M059J (cell line): Measurements from ENCODE around the gene HIRA. TPM values are rescaled to one million over a fixed set of nuclear protein-coding genes. Genes with fewer than 3 reads are reported as not detected.
"Not testable (repeated sequence)": the region's sequence is repeated elsewhere in the genome, so short reads cannot be mapped to it uniquely, and the experiment has no call there.

ENCODE experiments used
- DNase-seq: peaks from one replicate; pipeline ENCODE4 v3.0.0-alpha.2; 2012; ENCODE audit warnings: low read depth
- total RNA-seq: library from RNA; depleted of rRNA; stranded (reverse); fragments of >200 nt; shearing (Covaris generic); gene quantifications from 2 replicates; pipeline ENCODE4 v1.2.3, GENCODE V29; 2014

Gene HIRA
- total RNA-seq, 1 experiment from 2014 or later = 21.5 TPM

DNA sequence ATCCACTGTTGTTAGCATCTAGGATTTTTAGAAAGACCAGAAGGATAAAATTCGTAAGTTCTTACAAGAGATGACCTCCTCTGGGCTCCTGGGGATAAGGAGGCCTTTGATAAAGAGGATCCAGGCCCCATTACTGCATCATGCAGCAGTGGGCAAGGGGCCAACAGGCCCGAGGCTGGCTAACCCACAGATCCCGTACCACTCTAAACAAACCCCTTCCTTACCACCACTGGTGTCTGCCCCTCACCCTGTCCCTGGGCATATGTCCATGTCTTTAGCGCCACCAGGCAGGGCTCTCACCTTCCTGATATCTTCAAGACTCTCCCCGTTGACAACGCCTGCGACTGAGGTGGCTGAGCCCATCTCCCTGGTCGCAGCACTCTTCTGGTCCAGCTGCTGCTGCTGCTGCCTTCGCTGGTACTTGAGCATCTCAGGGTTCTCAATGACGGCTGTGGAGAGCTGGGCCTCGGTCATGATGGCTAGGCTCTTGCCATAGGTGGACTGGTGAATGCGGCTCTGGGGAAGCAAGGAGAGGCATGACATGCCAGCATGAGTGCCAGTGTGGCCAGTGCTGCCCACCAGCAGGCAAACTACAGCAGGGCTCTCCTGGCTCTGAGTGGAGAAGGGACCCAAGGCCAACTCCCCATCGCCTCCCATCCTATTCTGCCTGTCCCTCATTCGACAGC lies 46.2 kb downstream of the HIRA start:
- no peak for DNase-seq

DNA sequence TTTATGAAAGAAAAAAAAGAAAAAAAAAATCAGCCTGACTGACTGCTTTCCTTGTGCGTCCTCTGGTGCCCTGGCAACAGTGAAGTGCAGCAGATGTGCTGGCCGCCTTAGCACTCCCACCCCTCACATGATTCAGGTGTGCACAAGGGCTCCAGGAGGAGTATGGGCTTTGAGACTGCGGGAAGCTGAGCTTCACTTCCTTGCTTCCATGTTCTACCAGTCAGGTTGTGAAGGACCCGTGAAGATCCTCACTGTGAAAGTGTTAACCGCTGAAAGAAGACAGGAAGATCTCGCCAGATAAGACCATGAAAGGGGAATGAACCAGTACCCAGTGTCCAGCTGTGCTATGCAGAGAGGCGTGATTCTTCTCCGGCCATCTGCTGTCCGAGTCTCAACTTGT lies 48.2 kb downstream of the HIRA start:
- no peak for DNase-seq

DNA sequence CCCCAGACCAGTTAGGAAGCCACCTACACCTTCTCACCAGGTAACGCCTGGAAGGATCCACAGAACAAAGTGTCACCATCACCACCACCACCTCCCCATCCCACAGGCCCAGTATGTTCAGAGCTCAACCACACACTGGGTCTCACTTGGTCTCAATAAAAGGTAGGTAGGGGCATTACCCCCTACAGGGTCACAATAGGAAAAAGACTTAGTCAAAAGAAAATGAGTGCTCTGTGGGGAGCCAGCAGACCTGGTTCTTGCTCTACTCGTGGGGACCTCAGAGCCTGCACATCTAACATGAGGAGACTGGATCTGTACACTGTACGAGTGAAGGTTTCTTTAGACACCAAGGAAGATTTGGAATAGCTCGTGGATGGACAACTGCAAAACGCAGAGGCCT lies 49.3 kb downstream of the HIRA start:
- DNase-seq = no peak

DNA sequence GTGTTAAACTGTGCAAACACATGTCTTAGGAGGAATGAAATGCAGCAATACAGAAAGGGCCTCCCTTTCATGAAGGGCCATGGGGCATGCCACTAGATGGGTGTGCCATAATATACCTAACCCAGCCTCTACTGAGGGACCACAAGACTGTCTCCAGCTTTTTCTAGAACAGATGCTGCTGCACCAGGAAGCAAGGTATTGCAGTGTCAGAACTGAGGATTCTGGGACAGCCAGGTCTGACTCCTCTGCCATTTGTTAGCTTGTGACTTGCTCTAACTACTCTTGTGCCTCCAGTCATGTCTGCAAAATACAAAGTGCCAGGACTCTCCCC lies 53.2 kb downstream of the HIRA start:
- no peak for DNase-seq

DNA sequence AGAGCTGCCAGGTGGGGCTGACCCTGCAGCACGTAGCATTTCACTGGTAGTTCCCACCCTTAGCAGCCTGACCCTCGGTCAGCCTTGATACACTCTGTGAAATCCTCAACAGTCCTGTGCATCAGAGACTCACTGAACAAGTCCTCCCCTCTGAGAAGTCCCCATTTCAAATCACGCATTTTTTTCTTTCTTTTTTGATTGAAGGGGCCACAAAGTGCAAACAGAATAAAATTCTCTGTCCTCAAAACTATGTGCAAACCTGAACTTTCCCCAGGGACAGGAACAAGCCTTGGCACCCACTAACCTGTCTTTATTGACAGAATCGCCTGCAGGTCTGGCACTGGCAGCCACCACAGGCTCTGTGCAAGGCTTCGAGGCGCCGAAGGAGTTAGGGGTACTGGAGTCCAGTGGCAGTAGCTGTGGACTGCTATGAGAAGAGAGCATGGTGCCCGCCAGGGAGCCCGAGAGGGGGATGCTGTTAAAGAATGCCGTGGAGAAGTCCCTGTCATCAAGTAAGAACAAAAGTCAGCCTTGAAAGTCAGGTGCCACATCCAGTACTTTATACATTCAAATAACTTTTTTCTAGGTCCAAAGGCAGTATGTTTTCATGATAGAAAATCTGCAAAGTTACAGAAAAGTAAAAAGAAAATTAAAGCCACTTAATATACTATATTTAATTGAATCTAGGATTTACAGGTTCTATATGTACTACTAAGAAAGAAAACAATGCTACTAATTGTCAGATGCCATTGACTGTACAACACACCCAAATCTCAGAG lies 53.8 kb downstream of the HIRA start:
- DNase-seq = no peak

DNA sequence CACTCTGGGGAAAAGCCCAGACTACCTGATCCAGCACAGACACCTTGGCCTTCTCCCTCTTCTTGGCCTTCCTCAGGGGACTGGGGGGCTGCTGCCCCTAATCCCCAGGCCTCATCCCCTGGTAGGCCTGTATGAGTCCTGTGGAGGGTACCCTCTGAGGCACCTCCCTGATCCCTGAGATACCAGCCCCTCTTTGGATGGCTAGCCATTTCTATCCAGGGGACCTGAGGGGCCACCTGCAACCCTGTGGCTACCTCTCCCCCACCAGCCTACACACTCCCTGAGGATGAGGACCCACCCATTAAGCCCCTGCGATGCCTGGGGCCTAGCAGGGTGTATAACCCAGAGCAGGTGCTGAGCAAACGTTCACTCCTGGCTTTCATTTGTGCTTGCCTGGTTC lies 54.6 kb downstream of the HIRA start:
- DNase-seq = no peak

DNA sequence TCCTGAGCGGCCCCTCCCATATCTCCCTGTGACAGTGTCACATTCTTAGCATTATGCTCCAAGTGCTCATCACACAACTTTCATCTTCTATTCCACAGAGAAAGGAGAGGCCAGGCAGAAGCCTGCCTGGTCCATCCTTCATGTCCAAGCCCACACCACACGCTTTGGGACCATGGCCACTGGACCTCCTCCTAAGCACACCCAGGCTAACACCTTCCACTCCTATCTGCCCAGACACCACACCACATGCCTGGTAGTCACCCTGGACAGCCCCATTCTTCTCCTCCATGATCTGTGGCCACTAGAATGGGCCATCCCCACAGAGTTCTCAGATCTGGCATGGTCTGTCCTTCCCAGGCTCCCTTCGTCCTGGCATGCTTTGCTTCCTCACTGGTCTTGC lies 55.3 kb downstream of the HIRA start:
- no peak for DNase-seq

DNA sequence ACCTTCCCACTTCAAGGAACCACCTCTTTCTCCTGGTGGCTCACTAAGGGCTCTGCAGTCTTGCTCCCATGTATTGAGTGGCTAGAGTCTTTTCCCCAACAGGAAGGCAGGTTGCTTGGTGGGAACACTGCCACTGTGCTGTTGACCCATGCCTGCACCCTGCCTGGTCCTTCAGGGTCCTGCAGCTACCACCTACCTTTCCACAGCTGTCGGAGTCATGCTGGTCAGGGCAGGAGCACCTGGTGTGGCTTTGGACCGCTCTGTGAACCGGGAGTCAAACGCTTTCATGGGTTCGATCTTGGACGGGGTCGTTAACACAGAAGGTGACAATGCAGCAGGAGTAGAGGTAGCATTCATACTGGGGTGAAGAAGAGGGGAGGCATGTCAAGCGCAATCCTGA lies 56.1 kb downstream of the HIRA start:
- no peak for DNase-seq

DNA sequence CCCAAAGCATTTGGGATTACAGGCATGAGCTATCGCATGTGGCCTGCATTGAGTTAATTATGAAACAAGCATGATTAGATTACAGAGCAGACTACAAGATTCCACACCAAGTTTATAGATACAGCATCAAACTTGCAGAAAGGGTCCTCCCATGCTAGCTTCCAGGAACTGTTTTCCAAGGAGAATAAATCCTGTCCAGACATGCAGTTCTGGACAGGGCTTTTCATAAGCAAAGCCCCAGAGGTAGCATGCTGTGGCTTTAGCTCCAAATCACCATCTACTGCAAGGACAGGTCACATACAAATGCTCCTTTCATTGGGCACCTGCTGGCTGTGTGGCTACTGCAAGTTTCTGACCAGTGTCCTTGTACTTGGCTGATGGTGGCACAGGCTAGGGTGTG lies 57.1 kb downstream of the HIRA start:
- no peak for DNase-seq

DNA sequence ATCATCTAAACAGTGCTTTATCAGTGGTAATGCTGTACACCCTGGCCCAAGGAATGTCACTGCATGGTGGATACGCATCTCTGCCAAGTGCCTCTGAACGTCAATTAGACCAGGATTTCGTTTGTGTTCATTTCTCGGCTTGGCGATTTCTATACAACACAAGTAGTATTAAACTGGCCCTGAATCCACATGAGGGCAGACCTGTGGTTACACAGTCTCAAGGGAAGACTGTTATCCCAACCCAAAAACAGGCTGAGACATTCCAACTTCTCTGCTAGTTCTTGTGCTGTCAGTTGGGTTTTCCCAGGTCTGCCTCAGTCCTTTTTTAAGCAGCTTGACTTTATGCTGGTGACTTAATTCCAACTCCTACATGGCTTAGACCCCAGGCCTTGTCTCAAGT lies 58.1 kb downstream of the HIRA start:
- no peak for DNase-seq

DNA sequence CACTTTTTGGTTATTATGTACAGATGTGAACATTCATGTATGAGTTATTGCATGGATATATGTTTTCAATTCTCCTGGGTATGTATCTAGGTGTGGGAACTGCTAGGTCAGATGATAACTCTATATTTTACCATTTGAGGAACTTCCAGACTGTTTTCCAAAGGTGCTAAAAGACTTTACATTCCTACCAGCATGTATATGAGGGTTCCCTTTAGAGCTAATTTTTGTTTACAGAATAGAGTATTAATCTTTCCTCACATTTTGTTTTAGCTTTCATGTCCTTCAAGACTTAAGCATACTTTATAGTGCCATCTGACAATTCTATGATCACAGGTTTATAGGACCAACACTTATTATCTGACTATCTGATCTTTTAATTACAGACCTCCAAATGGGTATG lies 59.6 kb downstream of the HIRA start:
- DNase-seq = no peak

DNA sequence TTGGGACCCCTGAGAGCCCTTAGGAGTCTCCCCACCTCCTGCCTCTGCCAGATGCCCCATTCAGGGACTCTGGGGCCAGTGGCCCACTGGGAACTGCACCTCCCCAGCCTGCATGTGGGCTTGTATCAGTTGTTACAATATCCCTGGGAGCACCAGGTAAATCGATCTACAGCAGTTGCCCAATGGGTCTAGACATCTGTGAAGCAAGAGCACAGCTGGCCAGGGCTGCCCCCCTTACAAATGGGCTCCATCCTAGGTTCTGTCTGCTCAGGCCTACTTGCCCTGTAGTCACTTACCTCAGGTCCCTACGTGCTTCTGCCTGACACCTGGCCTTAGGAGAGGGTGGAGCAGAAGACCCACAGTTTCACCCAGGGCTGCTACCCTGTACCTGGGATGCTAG lies 62.7 kb downstream of the HIRA start:
- DNase-seq = no peak

DNA sequence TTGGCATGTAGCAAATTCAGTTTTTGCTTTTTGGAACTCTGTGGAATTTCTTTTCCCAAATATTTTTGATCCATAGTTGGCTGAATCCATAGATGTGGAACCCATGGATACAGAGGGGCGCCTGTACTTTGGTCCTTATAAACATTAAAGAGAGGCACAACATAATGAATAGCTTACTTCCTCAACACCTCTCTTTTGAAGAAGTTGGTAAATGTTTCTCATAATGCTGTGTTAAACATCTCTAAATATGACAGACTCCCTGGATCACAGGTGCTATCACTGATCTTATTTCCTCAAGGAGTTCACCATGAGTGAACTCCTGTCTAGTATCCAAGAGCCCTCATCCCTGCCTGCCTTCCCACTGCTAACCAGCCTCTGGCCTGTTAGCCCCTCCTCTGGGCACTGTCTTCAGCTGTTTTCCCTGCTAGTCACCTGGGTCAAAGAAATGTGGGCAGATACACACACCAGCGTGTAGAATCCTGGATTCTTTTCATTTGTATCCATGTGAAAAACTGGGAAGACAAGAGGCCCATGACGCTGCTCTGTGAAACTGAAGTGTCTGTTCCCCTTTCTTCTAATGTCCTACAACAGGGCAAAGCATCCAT lies 63.7 kb downstream of the HIRA start:
- DNase-seq = no peak

DNA sequence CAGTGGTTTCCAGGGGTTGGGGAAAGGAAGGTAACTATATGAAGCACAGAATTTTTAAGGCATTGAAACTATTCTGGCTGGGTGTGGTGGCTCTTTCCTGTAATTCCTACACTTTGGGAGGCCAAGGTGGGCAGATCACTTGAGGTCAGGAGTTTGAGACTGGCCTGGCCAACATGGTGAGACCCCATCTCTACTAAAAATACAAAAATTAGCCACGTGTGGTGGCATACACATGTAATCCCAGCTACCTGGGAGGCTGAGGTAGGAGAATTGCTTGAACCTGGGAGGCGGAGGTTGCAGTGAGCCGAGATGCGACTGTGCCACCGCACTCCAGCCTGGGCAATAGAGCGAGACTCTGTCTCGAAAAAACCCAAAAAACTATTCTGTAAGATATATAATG lies 68.0 kb downstream of the HIRA start:
- not testable (repeated sequence) for DNase-seq

DNA sequence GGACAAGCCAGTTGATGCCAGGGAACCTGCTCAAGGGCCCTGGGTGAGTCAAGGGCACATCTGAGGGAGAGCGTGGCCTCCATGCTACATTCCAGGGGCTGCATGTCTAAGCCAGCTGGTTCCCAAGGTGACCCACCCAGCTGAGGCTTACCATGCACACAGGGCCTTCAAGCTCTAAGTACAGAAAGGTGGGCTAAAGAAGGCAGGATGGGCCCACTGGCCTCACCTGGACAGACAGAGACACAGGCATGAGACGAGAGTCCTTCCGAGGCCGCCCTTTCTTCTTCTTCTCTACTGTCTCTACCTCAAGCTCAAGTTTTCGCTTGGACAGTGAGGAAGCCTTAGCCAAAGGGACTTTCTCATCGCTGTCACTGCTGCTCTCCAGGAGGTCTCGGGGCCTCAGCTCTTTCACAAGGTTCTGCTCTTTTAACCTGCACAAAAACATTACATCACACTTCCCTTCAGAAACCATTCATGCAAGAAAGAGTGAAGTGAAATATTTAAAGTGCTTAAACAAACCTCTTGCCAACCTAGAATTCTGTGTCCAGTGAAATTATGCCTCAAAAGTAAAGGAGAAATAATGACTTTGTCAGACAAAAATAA lies 69.9 kb downstream of the HIRA start:
- no peak for DNase-seq

DNA sequence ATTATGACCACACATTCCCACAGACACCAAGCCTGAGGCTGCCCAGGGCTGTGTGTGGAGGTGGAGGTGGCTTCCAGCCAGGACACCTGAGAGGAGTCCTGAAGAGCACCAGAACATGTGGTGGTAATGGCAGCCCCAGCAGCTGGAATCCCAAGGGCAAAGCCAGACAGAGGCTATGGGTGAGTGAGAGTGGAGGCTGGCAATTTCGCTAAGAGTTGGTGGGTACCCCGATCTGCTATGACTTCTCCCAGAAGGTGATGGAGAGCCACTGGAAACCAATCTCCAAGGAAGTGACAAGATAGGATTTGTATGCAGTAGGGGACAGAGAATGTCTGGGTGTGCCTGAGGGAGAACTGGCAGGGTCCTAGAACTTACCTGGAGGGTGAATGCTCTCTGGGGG lies 70.7 kb downstream of the HIRA start:
- no peak for DNase-seq

DNA sequence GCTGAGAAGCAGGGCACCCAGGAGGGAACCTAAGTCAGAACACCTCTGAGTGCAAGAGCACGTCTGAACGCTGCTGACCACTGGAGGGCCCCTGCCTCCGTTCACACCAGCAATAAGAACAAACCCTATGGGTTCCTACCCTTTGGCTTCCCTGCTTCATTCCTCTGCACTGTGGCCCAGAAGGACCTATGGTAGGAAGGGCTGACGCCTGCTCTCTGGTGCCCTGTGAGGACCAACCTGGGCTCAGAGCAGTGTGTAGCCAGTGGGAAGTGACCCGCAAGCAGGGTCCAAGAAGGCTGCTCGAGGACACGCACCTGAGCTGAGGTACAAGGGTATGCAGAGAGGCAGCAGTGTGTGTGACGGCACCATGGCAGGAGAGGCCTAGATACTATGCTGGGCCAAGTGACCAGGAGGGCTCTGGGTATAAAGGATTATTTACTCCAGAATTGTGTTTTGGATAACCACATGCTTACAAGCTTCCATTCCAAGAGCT lies 71.2 kb downstream of the HIRA start:
- no peak for DNase-seq

DNA sequence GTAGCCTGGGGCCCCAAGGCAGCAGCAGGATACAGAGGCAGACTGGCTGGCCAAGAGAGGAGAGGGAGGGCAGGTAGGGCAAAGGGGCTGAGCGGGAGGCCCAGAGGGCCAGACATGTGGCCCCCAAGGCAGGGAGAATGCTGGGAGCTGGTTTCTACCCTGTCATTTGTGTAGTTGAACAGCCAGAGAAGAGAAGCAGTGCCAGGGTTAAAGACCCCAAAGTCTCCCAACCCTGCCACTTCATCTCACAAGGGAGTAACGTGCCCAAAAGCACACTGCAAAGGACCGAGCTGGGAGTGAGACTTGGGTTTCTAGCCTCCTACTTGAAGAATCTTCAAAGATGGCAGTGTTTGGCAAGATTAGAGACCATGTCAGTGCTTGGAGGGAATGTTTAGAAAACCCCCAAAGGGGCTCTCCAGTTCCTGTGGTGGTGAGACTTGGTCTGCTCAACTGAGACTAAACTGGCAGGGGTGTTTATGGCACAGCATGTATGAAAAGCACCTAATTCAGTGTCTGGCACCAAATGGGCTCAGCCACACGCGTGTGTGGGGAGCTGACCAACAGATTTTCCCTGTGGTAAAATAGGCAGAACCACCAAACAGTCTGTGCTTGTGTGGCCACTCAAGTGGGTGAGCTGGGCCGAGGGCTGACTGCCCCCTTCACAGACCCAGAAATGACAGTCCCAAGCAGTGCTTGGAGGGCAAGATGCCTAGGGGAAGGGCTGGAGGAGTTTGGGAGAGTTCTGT lies 71.8 kb downstream of the HIRA start:
- no peak for DNase-seq

DNA sequence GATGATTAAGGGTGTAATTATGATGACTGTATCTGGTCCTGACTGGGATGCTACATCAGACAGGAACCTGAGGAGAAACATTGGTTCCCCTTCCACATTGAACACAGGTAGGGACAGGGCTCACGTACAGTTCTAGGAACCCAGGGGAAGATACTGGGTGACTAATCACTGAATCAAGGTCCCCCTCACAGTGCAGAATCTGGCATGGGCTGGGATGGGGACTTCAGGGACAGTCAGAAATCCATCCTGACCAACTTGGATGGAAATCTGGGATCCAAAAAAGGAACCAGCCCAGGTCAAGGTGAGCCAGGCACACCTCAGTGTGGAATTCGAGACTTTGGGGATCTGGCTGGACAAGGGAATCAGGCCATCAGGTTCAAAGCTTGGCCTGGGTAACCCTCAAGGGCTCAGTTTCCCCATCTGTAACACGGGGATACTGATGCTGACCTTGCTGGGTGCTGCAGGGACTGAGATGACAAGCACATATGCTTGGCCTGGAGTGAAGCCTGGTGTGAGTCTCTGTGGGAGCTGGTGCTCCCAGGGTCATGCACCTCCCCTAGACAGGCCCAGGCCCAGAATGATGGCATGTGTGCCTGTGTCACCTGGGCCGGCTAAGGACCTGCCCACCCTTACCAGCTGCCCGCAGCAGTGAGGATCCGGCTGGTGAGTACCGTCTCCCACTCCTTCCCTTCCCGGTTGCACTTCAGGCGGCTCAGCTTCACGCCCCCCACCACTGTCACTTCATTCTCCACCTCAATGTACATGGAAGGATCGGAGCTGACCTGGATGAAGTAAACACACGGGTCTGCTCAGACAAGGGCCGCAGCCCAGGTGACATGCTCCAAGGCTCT lies 72.6 kb downstream of the HIRA start:
- DNase-seq = no peak

DNA sequence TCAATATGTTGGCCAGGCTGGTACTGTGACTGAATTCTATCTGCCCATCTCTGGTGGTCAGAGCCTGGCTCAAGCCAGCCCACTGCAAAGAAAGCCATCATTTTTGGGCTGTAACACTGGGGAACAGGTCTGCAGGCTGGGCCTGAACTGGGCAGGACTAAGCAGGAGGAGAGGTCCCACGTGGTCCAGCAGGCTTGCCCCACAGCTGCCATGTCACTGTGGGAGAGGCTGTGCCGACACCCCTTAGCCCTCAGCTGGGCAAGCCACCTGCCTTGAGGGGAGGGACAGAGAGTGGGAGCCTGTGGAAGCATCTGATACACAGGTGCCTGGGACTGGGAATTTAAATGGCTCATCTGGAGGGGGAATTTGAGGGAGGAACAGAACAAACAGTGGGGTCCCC lies 73.3 kb downstream of the HIRA start:
- DNase-seq = no peak
